ENCODE measurements around the gene COPS7A.
"Not testable (repeated sequence)": the region's sequence is repeated elsewhere in the genome, so short reads cannot be mapped to it uniquely, and the experiment has no call there.

The COPS7A gene

GRCh38 chr12:6701078-6701768 is 22.6 kb upstream of the COPS7A start:
- DNase-seq = no peak

GRCh38 chr12:6703631-6704030 is 20.2 kb upstream of the COPS7A start:
- peak; percentile 32 for DNase-seq

GRCh38 chr12:6708351-6708750 is 15.5 kb upstream of the COPS7A start:
- DNase-seq = not testable (repeated sequence)

- peak; percentile 50 for DNase-seq
These were observed 14.9 kb upstream of the COPS7A start for GRCh38 chr12:6708960-6709394.

GRCh38 chr12:6716031-6716873 is 7.6 kb upstream of the COPS7A start:
- DNase-seq = not testable (repeated sequence)

GRCh38 chr12:6716874-6717437 is 6.9 kb upstream of the COPS7A start:
- DNase-seq = no peak

- DNase-seq = no peak
These were observed 983 bp upstream of the COPS7A start for GRCh38 chr12:6722863-6723262.

- DNase-seq = no peak
These were observed 557 bp downstream of the COPS7A start for GRCh38 chr12:6724409-6724797.

GRCh38 chr12:6725350-6725749 is 1.5 kb downstream of the COPS7A start:
- no peak for DNase-seq

- no peak for DNase-seq
These were observed 5.3 kb downstream of the COPS7A start for GRCh38 chr12:6729186-6729585.

GRCh38 chr12:6730169-6730568 is 6.3 kb downstream of the COPS7A start:
- DNase-seq = no peak

GRCh38 chr12:6734506-6735387 is 10.9 kb downstream of the COPS7A start:
- DNase-seq = no peak

GRCh38 chr12:6735448-6736191 is 11.8 kb downstream of the COPS7A start:
- peak; percentile 59 for DNase-seq

GRCh38 chr12:6736754-6737153 is 12.9 kb downstream of the COPS7A start:
- DNase-seq = no peak

GRCh38 chr12:6742080-6742479 is 18.2 kb downstream of the COPS7A start:
- not testable (repeated sequence) for DNase-seq

GRCh38 chr12:6742834-6743233 is 19.0 kb downstream of the COPS7A start:
- no peak for DNase-seq

- peak; percentile 42 for DNase-seq
These were observed 19.5 kb downstream of the COPS7A start for GRCh38 chr12:6743300-6743699.

- DNase-seq = peak; percentile 24
These were observed 22.1 kb downstream of the COPS7A start for GRCh38 chr12:6745741-6746525.

- DNase-seq = no peak
These were observed 23.4 kb downstream of the COPS7A start for GRCh38 chr12:6747216-6747615.

- DNase-seq = no peak
These were observed 24.9 kb downstream of the COPS7A start for GRCh38 chr12:6748761-6749160.

- DNase-seq = no peak
These were observed 26.7 kb downstream of the COPS7A start for GRCh38 chr12:6750506-6750905.
